H1 (cell line): ENCODE measurements around the gene SMG7. TPM values are rescaled to one million over a fixed set of nuclear protein-coding genes. Genes with fewer than 3 reads are reported as not detected.

Experiments
- CTCF ChIA-PET: fragments of 300-600 bp; sonication (Branson Sonifier 250); formaldehyde crosslinking; loops from one replicate; lab custom pipeline; 2021; ENCODE audit not compliant: partially characterized antibody; lab: Charles Lee
- POLR2A ChIA-PET: fragments of 300-600 bp; sonication (Branson Sonifier 250); formaldehyde crosslinking; loops from one replicate; lab custom pipeline; 2021; ENCODE audit warnings: inconsistent platforms; ENCODE audit not compliant: partially characterized antibody; lab: Charles Lee
- DNase-seq, 2 experiments: peaks; one replicate each; pipeline versions ENCODE4 v3.0.0 to v3.0.0-alpha.2; 2010 to 2022; ENCODE audit warnings: low spot score in 2 of 2, low read depth in 1 of 2, mixed read lengths in 1 of 2
- FAIRE-seq: peaks from 2 replicates; lab custom pipeline; 2011; peaks lifted over from hg19 to GRCh38; lab: Jason Lieb, UNC
- H2AFZ ChIP-seq: 2 replicates; pipeline ENCODE4 v1.8.1; 2012; ENCODE audit warnings: low read length, inconsistent platforms
- H2AK5ac ChIP-seq: 2 replicates; pipeline ENCODE4 v1.6.1; 2013; ENCODE audit warnings: low read depth, low read length
- H2BK120ac ChIP-seq: replicated peaks from 2 replicates; pipeline ENCODE3; 2013; ENCODE audit warnings: low read depth, low read length, inconsistent platforms
- H2BK12ac ChIP-seq: 2 replicates; pipeline ENCODE4 v1.6.1; 2013; ENCODE audit warnings: low read depth, low read length
- H2BK15ac ChIP-seq: 2 replicates; pipeline ENCODE4 v1.6.1; 2013; ENCODE audit warnings: low read length
- H2BK20ac ChIP-seq: 2 replicates; pipeline ENCODE4 v1.6.1; 2013; ENCODE audit warnings: low read length
- H2BK5ac ChIP-seq: 2 replicates; pipeline ENCODE4 v1.6.1; 2013; ENCODE audit warnings: low read depth, low read length
- H3K14ac ChIP-seq: 2 replicates; pipeline ENCODE4 v1.6.1; 2013; ENCODE audit warnings: inconsistent platforms; ENCODE audit not compliant: insufficient read length
- H3K18ac ChIP-seq: 2 replicates; pipeline ENCODE4 v1.6.1; 2013; ENCODE audit warnings: low read length; ENCODE audit errors: extremely low read depth
- H3K23ac ChIP-seq: 2 replicates; pipeline ENCODE4 v1.6.1; 2013; ENCODE audit warnings: inconsistent platforms; ENCODE audit not compliant: insufficient read length
- H3K23me2 ChIP-seq: 2 replicates; pipeline ENCODE4 v1.6.1; 2013; ENCODE audit warnings: low read depth, low read length
- H3K27ac ChIP-seq: 2 replicates; pipeline ENCODE4 v1.6.1; 2011; ENCODE audit warnings: low read depth, low read length, inconsistent platforms
- H3K27me3 ChIP-seq, 4 experiments: replicated peaks in 1 of 4; 1 replicate in 1 of 4; 2 replicates in 3 of 4; pipeline versions ENCODE4 v1.6.1 to v1.8.1; 2011 to 2013; ENCODE audit warnings: low read length in 3 of 4, mild to moderate bottlenecking in 3 of 4, inconsistent platforms in 2 of 4, mixed read lengths in 2 of 4, moderate library complexity in 1 of 4; ENCODE audit not compliant: control insufficient read depth in 3 of 4, insufficient read depth in 3 of 4; ENCODE audit errors: extremely low read depth in 1 of 4
- H3K36me3 ChIP-seq, 4 experiments: 2 replicates each; pipeline versions ENCODE4 v1.6.1 to v1.8.1; 2011 to 2013; ENCODE audit warnings: mild to moderate bottlenecking in 4 of 4, low read length in 3 of 4, moderate library complexity in 2 of 4, control low read depth in 1 of 4, inconsistent platforms in 1 of 4; ENCODE audit not compliant: insufficient read depth in 4 of 4, control insufficient read depth in 2 of 4
- H3K4ac ChIP-seq: replicated peaks from 2 replicates; pipeline ENCODE3; 2013; ENCODE audit warnings: low read length, low read depth, mixed read lengths, inconsistent platforms; ENCODE audit not compliant: insufficient read length
- H3K4me1 ChIP-seq, 4 experiments: replicated peaks in 1 of 4; 1 replicate in 1 of 4; 2 replicates in 3 of 4; pipeline versions ENCODE4 v1.6.1 to v1.8.1; 2011 to 2013; ENCODE audit warnings: low read length in 3 of 4, inconsistent platforms in 2 of 4, mixed read lengths in 1 of 4; ENCODE audit not compliant: insufficient read depth in 4 of 4, control insufficient read depth in 3 of 4
- H3K4me2 ChIP-seq, 2 experiments: 2 replicates each; pipeline versions ENCODE4 v1.6.1 to v1.8.1; 2011 to 2013; ENCODE audit warnings: low read depth in 2 of 2, low read length in 2 of 2, control low read depth in 1 of 2, inconsistent platforms in 1 of 2, mild to moderate bottlenecking in 1 of 2; ENCODE audit not compliant: insufficient read depth in 1 of 2
- H3K4me3 ChIP-seq, 4 experiments: fragments of 200-600, 300-600 bp in 1 of 4; sonication (generic), shearing (Covaris generic), sonication (Bioruptor Twin) in 1 of 4; 2 replicates each; pipeline versions ENCODE4 v1.5.1 to v1.8.1; 2011 to 2016; ENCODE audit warnings: low read length in 4 of 4, low read depth in 3 of 4, control low read depth in 2 of 4, inconsistent platforms in 2 of 4, mild to moderate bottlenecking in 2 of 4, mixed read lengths in 1 of 4, moderate library complexity in 1 of 4; ENCODE audit not compliant: insufficient read depth in 2 of 4; ENCODE audit errors: extremely low read depth in 1 of 4
- H3K56ac ChIP-seq: replicated peaks from 2 replicates; pipeline ENCODE3; 2013; ENCODE audit warnings: low read depth, mild to moderate bottlenecking, mixed read lengths, low read length, inconsistent platforms; ENCODE audit not compliant: insufficient read length
- H3K79me1 ChIP-seq: 2 replicates; pipeline ENCODE4 v1.6.1; 2013; ENCODE audit warnings: low read depth, low read length, control low read depth
- H3K79me2 ChIP-seq, 2 experiments: 2 replicates each; pipeline versions ENCODE4 v1.6.1 to v1.8.1; 2012 to 2013; ENCODE audit warnings: low read length in 2 of 2, mild to moderate bottlenecking in 2 of 2, inconsistent platforms in 1 of 2; ENCODE audit not compliant: insufficient read depth in 2 of 2, control insufficient read depth in 1 of 2
- H3K9ac ChIP-seq, 4 experiments: replicated peaks in 1 of 4; 1 replicate in 1 of 4; 2 replicates in 3 of 4; pipeline versions ENCODE4 v1.6.1 to v1.8.1; 2011 to 2013; ENCODE audit warnings: low read depth in 3 of 4, low read length in 3 of 4, control low read depth in 2 of 4, mild to moderate bottlenecking in 2 of 4, moderate library complexity in 2 of 4, inconsistent platforms in 1 of 4; ENCODE audit errors: extremely low read depth in 1 of 4
- H3K9me3 ChIP-seq, 2 experiments: 2 replicates each; pipeline versions ENCODE4 v1.6.1 to v1.8.1; 2012 to 2013; ENCODE audit warnings: mild to moderate bottlenecking in 2 of 2, moderate library complexity in 2 of 2, control low read depth in 1 of 2, inconsistent platforms in 1 of 2, low read depth in 1 of 2, low read length in 1 of 2, mixed read lengths in 1 of 2; ENCODE audit not compliant: insufficient read depth in 2 of 2
- H4K20me1 ChIP-seq, 2 experiments: replicated peaks in 1 of 2; 2 replicates each; pipeline versions ENCODE3 to v1.8.1; 2011 to 2013; ENCODE audit warnings: inconsistent platforms in 2 of 2, low read length in 2 of 2, mild to moderate bottlenecking in 1 of 2; ENCODE audit not compliant: insufficient read depth in 2 of 2, control insufficient read depth in 1 of 2
- H4K5ac ChIP-seq: 2 replicates; pipeline ENCODE4 v1.6.1; 2013; ENCODE audit warnings: low read length, low read depth, mixed read lengths, inconsistent platforms; ENCODE audit not compliant: insufficient read length
- H4K8ac ChIP-seq: 2 replicates; pipeline ENCODE4 v1.8.0; 2013; ENCODE audit warnings: mild to moderate bottlenecking, moderate library complexity, low read length, inconsistent platforms; ENCODE audit not compliant: insufficient read depth; ENCODE audit errors: extremely low read depth
- H4K91ac ChIP-seq: replicated peaks from 2 replicates; pipeline ENCODE3; 2013; ENCODE audit warnings: low read length, mixed read lengths, inconsistent platforms; ENCODE audit not compliant: insufficient read length
- BRCA1 ChIP-seq: IDR thresholded peaks from 2 replicates; pipeline ENCODE4 v1.6.1; 2012; ENCODE audit warnings: low read depth, low read length, improper control_type of control experiment
- CTCF ChIP-seq, 3 experiments: IDR thresholded peaks; 1 replicate in 2 of 3; 2 replicates in 1 of 3; pipeline versions ENCODE4 v1.5.1 to v1.6.1; 2011; ENCODE audit warnings: low read length in 3 of 3, mild to moderate bottlenecking in 3 of 3, inconsistent platforms in 2 of 3, low read depth in 1 of 3, moderate library complexity in 1 of 3; ENCODE audit not compliant: insufficient read depth in 1 of 3; ENCODE audit errors: control extremely low read depth in 1 of 3
- RAD21 ChIP-seq, 2 experiments: IDR thresholded peaks in 1 of 2; conservative IDR thresholded peaks in 1 of 2; 2 replicates each; pipeline ENCODE4 v1.6.1; 2011; ENCODE audit warnings: low read depth in 2 of 2, low read length in 2 of 2, improper control_type of control experiment in 1 of 2, inconsistent platforms in 1 of 2, mild to moderate bottlenecking in 1 of 2, moderate library complexity in 1 of 2
- WGBS, 2 experiments: shearing (Covaris generic) in 1 of 2; methylation state at CpG; one replicate each; pipeline versions ENCODE4 v1.1.6 to v1.1.7; 2013 to 2015; ENCODE audit warnings: low lambda C conversion rate in 2 of 2, mixed read lengths in 2 of 2, inconsistent platforms in 1 of 2, low coverage in 1 of 2, missing lambda C conversion rate in 1 of 2; ENCODE audit not compliant: insufficient replicate concordance in 2 of 2, insufficient coverage in 1 of 2, insufficient read length in 1 of 2; ENCODE audit errors: extremely low coverage in 1 of 2, missing lambda C conversion rate in 1 of 2; 5-methylcytosine and 5-hydroxymethylcytosine counted together
- polyA plus RNA-seq, 7 experiments: library from polyadenylated mRNA; depleted of rRNA in 3 of 7; stranded (reverse) in 5 of 7; unstranded in 2 of 7; fragments of >200 nt in 5 of 7; fragments of 200-250 nt in 2 of 7; gene quantifications; 1 replicate in 5 of 7; 2 replicates in 1 of 7; 4 replicates in 1 of 7; pipeline versions ENCODE4 v1.2.1 to v1.2.3, GENCODE V29; 2011 to 2013; ENCODE audit warnings: missing spikeins in 2 of 7, mixed read lengths in 2 of 7
- total RNA-seq: library from RNA; stranded (reverse); fragmentation: NEBNext Ultra II Directional; extraction: Animal tissue kit (Norgen Biotek cat#: 25700); gene quantifications from 2 replicates; pipeline ENCODE4 v1.2.1, GENCODE V29; 2021

SMG7 gene
- total and polyA plus RNA-seq, 2 of the 8 experiments (the other 6 are each of a cell fraction or from before 2014, with no cell fraction given), result 39.3 to 65.6 TPM

- 83% methylated on average over 2 of the region's 2 CpGs; no CpG with 5 or more reads in 1 of the 2 experiments for WGBS, 2 experiments
These were observed 71.4 kb downstream of the SMG7 start for GRCh38 chr1:183543619-183544204.

More at GRCh38 chr1:183543619-183544204, 71.4 kb downstream of the SMG7 start:
- no peak overlapping the region for H2BK5ac ChIP-seq
- no peak overlapping the region for H3K56ac ChIP-seq
- ChIA-PET POLR2A (no interaction called here), CTCF (no interaction called here)
- no peak overlapping the region for H2BK120ac ChIP-seq
- no peak overlapping the region for H2AFZ ChIP-seq
- no peak overlapping the region for H2AK5ac ChIP-seq
- no peak overlapping the region for H2BK12ac ChIP-seq
- no peak overlapping the region for H3K4ac ChIP-seq
- H2BK20ac ChIP-seq, result no peak overlapping the region
- H3K18ac ChIP-seq, result no peak overlapping the region
- peak in 2 of 3 experiments; percentile 57 to 72; a peak in 3 of 4 replicates for TF ChIP-seq CTCF (IDR thresholded peaks at IDR 0.05; ENCODE audit: control extremely low read depth in 1 of 3, insufficient read depth in 1 of 3, low read depth in 1 of 3, low read length in 3 of 3)
- TF ChIP-seq RAD21 (IDR thresholded peaks at IDR 0.05 in 1 of 2, conservative IDR thresholded peaks at IDR 0.05 in 1 of 2; ENCODE audit: low read depth in 2 of 2, low read length in 2 of 2), result peak; percentile 66
- TF ChIP-seq BRCA1, result no peak
- H3K4me3 ChIP-seq, result no peak overlapping the region
- no peaks in the 10 kb centered on the region for H3K9me3 ChIP-seq
- H3K9ac ChIP-seq, result no peak overlapping the region
- no peak overlapping the region for H4K8ac ChIP-seq
- H4K91ac ChIP-seq, result no peak overlapping the region
- H3K27me3 ChIP-seq, result no peaks in the 10 kb centered on the region
- H2BK15ac ChIP-seq, result no peak overlapping the region
- no peak overlapping the region for H4K5ac ChIP-seq
- H3K23ac ChIP-seq, result no peak overlapping the region
- H3K23me2 ChIP-seq, result no peaks in the 10 kb centered on the region
- no peak overlapping the region for H3K14ac ChIP-seq
- no peaks in the 10 kb centered on the region; the same call in 1 of the 2 replicates for H3K79me1 ChIP-seq
- DNase-seq (no peak), FAIRE-seq (peak; percentile 72)
- H3K36me3 ChIP-seq, result peaks cover 13 to 64% (median 42%) of the 10 kb centered on the region in 4 experiments
- H4K20me1 ChIP-seq, result peaks cover 0 to 1% of the 10 kb centered on the region in 2 experiments
- H3K27ac ChIP-seq, result no peak overlapping the region
- H3K4me1 ChIP-seq, result peaks cover 1 to 5% (median 4%) of the 10 kb centered on the region in 4 experiments; a peak in 5 of 7 replicates
- no peaks in the 10 kb centered on the region for H3K79me2 ChIP-seq
- H3K4me2 ChIP-seq, result no peak overlapping the region
